ENCODE data around the gene ADCY9.

The ADCY9 gene

DNA sequence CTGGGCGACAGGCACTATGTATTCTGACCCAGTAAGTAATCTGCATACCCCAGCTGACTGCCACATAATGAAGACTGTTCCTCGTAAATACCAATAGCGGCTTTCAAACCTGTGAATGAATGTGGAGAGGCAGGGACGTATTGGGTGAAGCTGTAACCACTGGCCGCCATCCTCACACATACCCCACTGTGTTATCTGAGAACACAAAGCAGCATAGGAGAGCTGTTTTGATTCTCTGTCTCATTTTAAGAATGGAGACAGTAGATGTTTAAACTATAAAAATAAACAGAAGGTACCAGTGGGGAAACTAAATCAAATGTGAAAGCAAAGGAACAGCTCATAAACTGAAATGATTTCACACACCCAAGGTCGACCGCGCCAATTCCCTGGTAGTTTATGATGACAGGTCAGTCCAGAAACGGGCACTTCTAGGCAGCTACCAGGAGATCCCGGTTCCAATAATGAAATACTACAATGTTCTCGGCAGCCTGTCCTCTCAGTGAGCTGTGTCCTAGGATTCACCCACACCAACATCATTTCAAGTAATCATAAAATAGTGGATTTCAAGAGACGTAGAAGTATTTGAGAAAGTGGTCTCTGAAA is 109.7 kb downstream of the ADCY9 start:
- no peak for DNase-seq (ENCODE audit: low read depth)
- no peak overlapping the region for H3K4me3 ChIP-seq (ENCODE audit: low read length)
- TF ChIP-seq, protein P1, sequence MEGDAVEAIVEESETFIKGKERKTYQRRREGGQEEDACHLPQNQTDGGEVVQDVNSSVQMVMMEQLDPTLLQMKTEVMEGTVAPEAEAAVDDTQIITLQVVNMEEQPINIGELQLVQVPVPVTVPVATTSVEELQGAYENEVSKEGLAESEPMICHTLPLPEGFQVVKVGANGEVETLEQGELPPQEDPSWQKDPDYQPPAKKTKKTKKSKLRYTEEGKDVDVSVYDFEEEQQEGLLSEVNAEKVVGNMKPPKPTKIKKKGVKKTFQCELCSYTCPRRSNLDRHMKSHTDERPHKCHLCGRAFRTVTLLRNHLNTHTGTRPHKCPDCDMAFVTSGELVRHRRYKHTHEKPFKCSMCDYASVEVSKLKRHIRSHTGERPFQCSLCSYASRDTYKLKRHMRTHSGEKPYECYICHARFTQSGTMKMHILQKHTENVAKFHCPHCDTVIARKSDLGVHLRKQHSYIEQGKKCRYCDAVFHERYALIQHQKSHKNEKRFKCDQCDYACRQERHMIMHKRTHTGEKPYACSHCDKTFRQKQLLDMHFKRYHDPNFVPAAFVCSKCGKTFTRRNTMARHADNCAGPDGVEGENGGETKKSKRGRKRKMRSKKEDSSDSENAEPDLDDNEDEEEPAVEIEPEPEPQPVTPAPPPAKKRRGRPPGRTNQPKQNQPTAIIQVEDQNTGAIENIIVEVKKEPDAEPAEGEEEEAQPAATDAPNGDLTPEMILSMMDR (IDR thresholded peaks at IDR 0.05; ENCODE audit: insufficient read depth, low read depth, low read length, missing control alignments) = no peak

DNA sequence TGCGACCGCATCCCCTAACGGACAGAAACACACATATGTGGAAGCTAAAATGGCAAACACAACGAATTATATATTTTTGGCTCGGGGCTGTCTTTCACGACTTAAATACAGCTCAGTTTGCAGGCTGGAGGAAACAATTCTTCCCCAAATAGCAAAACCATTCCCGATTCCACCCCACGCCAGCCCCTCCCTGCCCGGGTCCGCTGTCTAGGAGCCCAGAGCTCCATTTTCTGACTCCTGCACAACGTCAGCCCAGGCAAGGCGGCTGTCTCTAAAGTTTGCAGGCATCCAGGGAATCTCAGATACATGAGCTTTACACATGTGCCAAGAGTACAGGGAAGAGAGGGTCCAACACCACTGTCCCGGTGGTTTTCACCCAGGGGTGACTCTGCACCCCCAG is 110.5 kb downstream of the ADCY9 start:
- TF ChIP-seq, protein P1 (IDR thresholded peaks at IDR 0.05; ENCODE audit: insufficient read depth, low read depth, low read length, missing control alignments) = no peak
- DNase-seq (ENCODE audit: low read depth) = no peak

DNA sequence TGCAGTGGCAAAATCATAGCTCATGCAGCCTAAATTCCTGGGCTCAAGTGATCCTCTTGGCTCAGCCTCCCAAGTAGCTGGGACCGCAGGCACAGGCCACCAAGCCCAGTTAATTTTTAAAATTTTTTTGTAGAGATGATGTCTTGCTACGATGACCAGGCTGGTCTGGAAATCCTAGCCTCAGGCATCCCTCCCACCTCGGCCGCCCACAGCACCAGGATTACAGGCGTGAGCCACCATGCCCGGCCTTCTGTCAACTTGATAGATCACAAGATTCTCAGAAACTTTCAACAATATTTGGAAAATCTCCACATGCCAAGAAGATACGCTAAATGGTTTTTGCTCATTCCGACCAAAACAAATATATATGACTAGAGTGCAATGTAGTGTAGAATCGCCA is 111.0 kb downstream of the ADCY9 start:
- no peak for DNase-seq (ENCODE audit: low read depth)
- TF ChIP-seq, protein P1 (IDR thresholded peaks at IDR 0.05; ENCODE audit: insufficient read depth, low read depth, low read length, missing control alignments) = no peak
- H3K4me3 ChIP-seq (ENCODE audit: low read length) = no peak overlapping the region

More for the DNA sequence above, 110.5 kb downstream of the ADCY9 start:
- H3K4me3 ChIP-seq (ENCODE audit: low read length) = no peak overlapping the region

DNA sequence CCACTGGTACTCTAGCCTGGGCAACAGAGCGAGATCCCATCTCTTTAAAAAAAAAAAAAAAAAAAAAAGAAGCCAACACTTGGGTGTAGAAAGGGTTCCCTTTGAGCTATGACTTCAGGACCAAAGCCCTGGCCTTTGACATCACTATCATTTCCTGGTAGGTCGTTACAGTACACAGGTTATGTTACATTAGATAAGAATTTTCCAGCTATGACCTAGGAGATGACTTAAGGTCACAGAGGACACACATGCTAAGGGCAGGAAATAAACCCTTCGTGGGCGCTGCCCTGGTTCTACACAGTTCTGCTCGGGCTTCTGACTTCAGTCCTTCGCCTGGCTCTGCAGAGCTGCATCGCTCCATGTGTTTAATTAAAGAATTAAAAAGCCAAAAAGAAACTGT is 112.0 kb downstream of the ADCY9 start:
- TF ChIP-seq, protein P1 (IDR thresholded peaks at IDR 0.05; ENCODE audit: insufficient read depth, low read depth, low read length, missing control alignments) = no peak
- no peak overlapping the region for H3K4me3 ChIP-seq (ENCODE audit: low read length)
- DNase-seq (ENCODE audit: low read depth) = no peak

DNA sequence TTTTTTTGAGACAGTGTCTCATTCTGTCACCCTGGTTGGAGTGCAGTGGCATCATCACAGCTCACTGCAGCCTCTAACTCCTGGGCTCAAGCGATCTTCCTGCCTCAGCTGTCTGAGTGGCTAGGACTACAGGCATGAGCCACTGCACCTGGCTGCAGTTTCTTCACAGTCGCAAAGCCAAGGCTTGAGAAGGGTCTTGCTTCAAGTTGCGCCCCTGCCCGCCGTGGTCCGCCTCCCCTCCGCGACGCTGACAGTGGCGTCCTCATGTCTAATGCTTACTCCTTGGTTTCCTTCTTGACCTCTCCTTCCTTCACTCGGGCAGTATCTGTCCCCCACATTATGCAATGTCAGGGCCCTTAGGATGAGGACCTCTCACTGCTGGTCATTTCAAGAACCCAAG is 112.7 kb downstream of the ADCY9 start:
- no peak overlapping the region for H3K4me3 ChIP-seq (ENCODE audit: low read length)
- TF ChIP-seq, protein P1 (IDR thresholded peaks at IDR 0.05; ENCODE audit: insufficient read depth, low read depth, low read length, missing control alignments) = no peak
- no peak for DNase-seq (ENCODE audit: low read depth)

DNA sequence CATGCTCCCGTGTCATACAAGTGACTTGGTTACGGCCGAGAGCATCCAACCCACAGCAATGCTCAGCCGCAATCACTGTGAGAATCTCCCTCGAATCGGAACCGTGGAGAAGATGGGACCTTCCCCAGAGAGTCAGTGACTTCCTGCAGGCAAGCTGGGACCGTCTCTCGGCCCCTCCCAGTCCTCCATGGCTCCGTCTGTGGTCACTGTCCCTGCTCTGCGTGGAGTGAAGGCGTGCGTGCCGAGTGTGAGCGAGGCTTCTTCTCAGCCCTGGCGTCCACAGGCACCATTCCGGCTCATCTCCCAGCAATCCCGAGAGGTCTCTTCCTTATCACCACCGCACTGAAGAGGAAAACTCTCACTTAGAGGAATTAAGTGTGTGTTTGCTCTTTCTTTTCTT is 113.1 kb downstream of the ADCY9 start:
- H3K4me3 ChIP-seq (ENCODE audit: low read length) = no peak overlapping the region
- no peak for DNase-seq (ENCODE audit: low read depth)
- TF ChIP-seq, protein P1 (IDR thresholded peaks at IDR 0.05; ENCODE audit: insufficient read depth, low read depth, low read length, missing control alignments) = no peak

DNA sequence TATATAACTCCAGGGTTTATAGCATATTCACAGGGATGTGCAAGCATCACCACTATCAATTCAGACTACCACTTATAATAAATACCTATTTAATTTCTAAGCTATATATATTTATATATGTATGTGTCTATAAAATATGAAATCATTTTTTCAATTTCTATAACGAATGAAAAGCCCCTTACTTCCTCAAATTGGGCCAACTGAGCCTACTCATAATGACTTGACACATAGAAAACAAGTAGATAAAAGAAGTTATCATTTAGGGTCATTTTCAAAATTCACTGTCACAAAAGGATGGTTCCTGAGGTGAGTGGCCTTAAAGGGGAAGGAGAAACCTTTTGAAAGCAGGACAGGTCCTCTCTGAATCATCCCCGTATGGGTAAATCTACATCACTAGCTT is 114.1 kb downstream of the ADCY9 start:
- DNase-seq (ENCODE audit: low read depth) = no peak
- no peak overlapping the region for H3K4me3 ChIP-seq (ENCODE audit: low read length)
- TF ChIP-seq, protein P1 (IDR thresholded peaks at IDR 0.05; ENCODE audit: insufficient read depth, low read depth, low read length, missing control alignments) = no peak

Data from epithelial cell of esophagus (primary cell).